Cardiac fibroblast (primary cell): ENCODE results near the gene XAB2.

ENCODE experiments used
- DNase-seq, 2 donors: peaks; one replicate each; pipeline versions ENCODE4 v3.0.0 to v3.0.0-alpha.2; 2010; ENCODE audit warnings: low read depth in 2 of 2
- H3K4me3 ChIP-seq, 2 donors: replicated peaks in 1 of 2; 1 replicate in 1 of 2; 2 replicates in 1 of 2; pipeline ENCODE4 v1.5.1; 2011; ENCODE audit warnings: low read depth in 2 of 2, low read length in 2 of 2, mild to moderate bottlenecking in 2 of 2, moderate library complexity in 1 of 2
- CTCF ChIP-seq: IDR thresholded peaks from one replicate; pipeline ENCODE4 v1.5.1; 2011; ENCODE audit warnings: low read depth, mild to moderate bottlenecking, low read length, inconsistent platforms

Gene XAB2

GRCh38 chr19:7619671-7620441, 9.5 kb downstream of the XAB2 start:
- no peak for DNase-seq
- no peak for TF ChIP-seq CTCF
- no peak overlapping the region for H3K4me3 ChIP-seq

- DNase-seq: no peak
- no peak overlapping the region for H3K4me3 ChIP-seq
- no peak for TF ChIP-seq CTCF
Observed at GRCh38 chr19:7618771-7619510, 10.4 kb downstream of the XAB2 start.

- no peak for TF ChIP-seq CTCF
- no peak for DNase-seq
- no peak overlapping the region for H3K4me3 ChIP-seq
Observed at GRCh38 chr19:7618348-7618747, 11.0 kb downstream of the XAB2 start.

GRCh38 chr19:7617735-7618134, 11.6 kb downstream of the XAB2 start:
- no peak for TF ChIP-seq CTCF
- H3K4me3 ChIP-seq: no peak overlapping the region
- DNase-seq: no peak

- no peak for TF ChIP-seq CTCF
- no peak for DNase-seq
- H3K4me3 ChIP-seq: no peak overlapping the region
Observed at GRCh38 chr19:7617172-7617571, 12.2 kb downstream of the XAB2 start.

- TF ChIP-seq CTCF: no peak
- H3K4me3 ChIP-seq: no peak overlapping the region
- no peak for DNase-seq
Observed at GRCh38 chr19:7614859-7615741, 14.2 kb downstream of the XAB2 start.
